C4-2B (cell line): ENCODE results near the gene DGKI.

Source experiments
- H3K27ac ChIP-seq: fragments of 450-650 bp; 2 replicates; pipeline ENCODE4 v1.5.1; 2017
- ZFX ChIP-seq: fragments of 450-650 bp; IDR thresholded peaks from 2 replicates; pipeline ENCODE4 v1.6.1; 2017
- TF ChIP-seq, protein P1 (sequence below): fragments of 450-650 bp; conservative IDR thresholded peaks from 2 replicates; pipeline ENCODE4 v1.5.1; 2017; ENCODE audit warnings: mild to moderate bottlenecking

The DGKI gene

DNA sequence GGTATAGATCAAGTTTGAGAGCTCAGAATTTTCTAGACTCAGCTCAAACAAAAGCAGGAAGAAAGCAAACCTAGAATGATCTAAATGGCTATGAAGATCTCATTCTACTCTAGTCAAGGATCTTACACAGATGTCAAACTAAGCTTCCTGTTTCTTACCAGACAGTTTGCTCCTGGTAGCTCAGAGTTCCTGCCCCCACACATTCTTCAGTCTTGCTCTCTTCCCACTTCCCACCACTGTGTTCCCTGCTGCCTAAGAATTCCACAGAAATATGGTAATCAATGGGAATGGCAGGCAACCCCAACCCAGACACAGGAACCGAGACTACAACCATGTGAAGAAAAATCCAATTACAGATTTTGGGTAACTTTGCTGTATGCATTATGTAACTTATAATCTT is 369.8 kb downstream of the DGKI start:
- TF ChIP-seq, protein P1, sequence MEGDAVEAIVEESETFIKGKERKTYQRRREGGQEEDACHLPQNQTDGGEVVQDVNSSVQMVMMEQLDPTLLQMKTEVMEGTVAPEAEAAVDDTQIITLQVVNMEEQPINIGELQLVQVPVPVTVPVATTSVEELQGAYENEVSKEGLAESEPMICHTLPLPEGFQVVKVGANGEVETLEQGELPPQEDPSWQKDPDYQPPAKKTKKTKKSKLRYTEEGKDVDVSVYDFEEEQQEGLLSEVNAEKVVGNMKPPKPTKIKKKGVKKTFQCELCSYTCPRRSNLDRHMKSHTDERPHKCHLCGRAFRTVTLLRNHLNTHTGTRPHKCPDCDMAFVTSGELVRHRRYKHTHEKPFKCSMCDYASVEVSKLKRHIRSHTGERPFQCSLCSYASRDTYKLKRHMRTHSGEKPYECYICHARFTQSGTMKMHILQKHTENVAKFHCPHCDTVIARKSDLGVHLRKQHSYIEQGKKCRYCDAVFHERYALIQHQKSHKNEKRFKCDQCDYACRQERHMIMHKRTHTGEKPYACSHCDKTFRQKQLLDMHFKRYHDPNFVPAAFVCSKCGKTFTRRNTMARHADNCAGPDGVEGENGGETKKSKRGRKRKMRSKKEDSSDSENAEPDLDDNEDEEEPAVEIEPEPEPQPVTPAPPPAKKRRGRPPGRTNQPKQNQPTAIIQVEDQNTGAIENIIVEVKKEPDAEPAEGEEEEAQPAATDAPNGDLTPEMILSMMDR = no peak
- no peak for TF ChIP-seq ZFX

DNA sequence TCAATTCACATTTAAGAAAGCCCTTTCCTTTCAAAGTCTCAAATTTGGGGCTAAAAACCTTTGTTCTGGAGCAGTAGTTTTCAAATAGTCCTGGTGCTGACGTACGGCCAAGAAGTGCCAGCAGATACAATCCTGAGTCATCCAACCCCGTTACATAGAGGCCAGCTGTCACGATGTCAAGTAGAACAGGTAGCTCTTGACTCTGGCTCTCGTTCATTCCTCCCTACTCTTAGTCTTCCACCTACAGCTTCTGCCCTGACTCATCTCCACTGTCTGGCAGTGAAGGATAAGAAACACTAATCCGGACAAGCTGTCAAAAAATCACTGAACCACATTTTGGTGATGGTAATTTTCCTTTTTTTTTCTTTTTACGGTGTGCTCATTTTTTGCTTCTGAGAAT is 370.8 kb downstream of the DGKI start:
- no peak overlapping the region for H3K27ac ChIP-seq
- TF ChIP-seq, protein P1 = no peak
- no peak for TF ChIP-seq ZFX

More for the DNA sequence above, 369.8 kb downstream of the DGKI start:
- no peak overlapping the region for H3K27ac ChIP-seq

DNA sequence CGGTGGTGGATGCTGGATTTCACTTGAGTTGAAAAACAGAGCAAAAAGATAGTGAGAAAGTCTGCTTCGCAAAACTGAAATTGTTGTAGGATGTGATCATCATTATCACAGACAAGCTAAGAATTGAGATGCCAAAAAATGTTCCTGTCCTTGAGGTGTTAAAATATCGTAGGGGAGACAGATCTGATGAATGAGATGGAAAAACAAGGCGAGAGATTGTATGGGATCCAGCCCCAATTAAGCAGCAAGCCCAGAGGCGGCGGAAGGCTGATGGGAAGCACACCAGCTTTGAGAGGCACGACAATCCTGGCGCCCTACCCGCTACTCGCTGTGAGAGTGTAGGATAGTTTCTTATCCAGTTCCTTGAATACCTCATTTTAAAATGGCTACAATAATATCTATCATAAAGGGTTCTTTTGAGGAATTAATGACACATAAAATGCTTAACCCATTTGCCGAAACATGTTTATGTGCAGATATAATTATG is 372.2 kb downstream of the DGKI start:
- no peak overlapping the region for H3K27ac ChIP-seq
- no peak for TF ChIP-seq ZFX
- TF ChIP-seq, protein P1 = no peak

DNA sequence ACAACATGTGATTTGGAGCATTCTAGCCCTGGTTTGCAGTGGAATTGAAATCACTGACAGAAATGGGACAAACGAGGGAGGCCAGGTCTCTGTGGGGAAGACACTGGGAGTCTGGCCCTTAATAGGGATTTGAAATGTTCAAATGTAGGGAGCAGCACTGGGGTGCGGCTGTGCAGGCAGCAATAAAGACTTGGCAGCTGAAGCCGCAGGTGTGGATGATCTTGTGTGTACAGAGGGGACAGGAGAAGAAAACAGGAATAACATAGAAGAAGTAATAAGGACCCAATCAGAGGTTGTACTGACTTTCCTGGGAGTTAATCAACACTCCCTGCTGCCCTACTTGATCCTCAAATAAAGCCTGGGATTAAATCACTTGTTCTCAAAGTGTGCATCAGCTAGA is 375.6 kb downstream of the DGKI start:
- no peak overlapping the region for H3K27ac ChIP-seq
- no peak for TF ChIP-seq ZFX
- TF ChIP-seq, protein P1 = no peak

DNA sequence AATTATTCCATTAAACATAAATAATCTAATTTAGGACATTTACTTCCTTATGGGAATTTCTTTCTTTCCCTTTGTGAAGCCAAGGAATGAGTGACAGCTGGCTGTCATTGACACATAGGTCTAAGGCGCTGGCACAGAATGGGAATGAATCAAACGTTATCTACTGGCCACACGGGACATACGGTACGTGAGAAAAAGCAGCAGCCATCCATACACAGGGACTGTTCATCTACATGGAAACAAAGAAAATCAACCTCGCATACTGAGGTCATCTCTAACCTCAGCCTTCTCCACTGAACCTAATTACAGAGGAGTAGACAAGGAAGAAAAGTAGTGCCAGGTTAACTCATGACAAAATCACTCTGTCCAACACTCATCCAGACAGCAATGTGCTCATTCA is 376.9 kb downstream of the DGKI start:
- no peak overlapping the region for H3K27ac ChIP-seq
- TF ChIP-seq ZFX = no peak
- TF ChIP-seq, protein P1 = no peak

DNA sequence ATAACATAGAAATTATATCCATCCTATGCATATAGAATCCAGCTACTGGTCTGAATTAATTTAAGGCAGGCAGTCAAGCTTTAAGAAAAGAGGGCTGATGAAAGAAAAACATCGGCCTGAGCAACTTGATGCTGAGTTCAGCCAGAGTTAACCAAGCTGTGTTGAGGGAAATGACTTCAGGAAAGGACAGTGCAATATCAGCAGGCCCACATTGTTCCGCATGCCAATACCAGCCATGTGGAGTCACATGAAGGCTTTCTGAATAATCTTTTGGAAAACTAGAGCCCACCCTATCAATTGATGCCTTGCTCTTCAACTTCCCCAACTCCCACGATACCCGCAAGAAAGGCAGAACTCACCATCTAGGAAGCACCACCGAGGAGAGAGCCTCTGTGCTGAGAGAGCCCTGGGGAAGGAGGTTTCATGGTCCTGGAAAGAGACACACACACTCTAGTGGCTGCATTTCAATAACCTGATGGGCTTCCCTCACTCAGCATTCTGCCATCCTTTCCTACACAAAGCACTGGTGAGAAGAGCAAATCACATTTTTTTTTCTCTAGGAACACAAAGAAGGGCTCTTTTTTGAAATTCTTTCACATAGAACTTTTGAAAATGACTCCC is 377.5 kb downstream of the DGKI start:
- TF ChIP-seq, protein P1 = no peak
- TF ChIP-seq ZFX = no peak
- H3K27ac ChIP-seq = no peak overlapping the region

DNA sequence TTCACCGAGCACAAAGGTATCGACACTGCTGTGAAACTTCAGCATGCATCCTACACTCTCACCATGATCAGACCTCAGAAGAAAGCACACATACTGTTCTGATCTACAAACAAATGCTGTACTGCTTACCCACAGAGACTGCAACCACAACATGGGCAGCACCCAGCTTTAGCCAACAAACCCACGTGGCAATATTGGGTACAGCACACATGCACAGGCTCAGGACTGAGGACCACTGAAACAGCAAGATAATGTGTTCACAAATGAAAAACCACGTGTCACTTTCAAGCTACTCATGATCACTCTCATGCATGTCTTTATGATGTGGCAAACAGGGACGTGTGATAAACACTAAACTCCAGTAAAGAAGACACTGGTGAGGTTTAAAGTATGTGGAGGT is 383.9 kb downstream of the DGKI start:
- no peak for TF ChIP-seq ZFX
- TF ChIP-seq, protein P1 = no peak
- no peak overlapping the region for H3K27ac ChIP-seq
